ENCODE data around the gene TENT4A. TPM values are rescaled to one million over a fixed set of nuclear protein-coding genes. Genes with fewer than 3 reads are reported as not detected.

Gene TENT4A
- total and polyA plus RNA-seq, 10 of the 15 experiments (the other 5 are each of a cell fraction or from before 2014, with no cell fraction given): 1.4 to 30.6 (median 12.5) TPM

GRCh38 chr5:6724321-6724929 is 11.2 kb downstream of the TENT4A start:
- Histone ChIP-seq H3K9me3 (replicated peaks; ENCODE audit: control insufficient read depth, insufficient read depth, low read length) (no peaks in the 10 kb centered on the region), H3K9ac (ENCODE audit: control insufficient read depth, insufficient read depth, low read length) (no peak overlapping the region), H2AFZ (ENCODE audit: control insufficient read depth, low read depth, low read length) (no peak overlapping the region), H3K4me3 (no peak overlapping the region), H3K27ac (ENCODE audit: control insufficient read depth, insufficient read depth) (no peak overlapping the region), H3K4me2 (ENCODE audit: control insufficient read depth, insufficient read depth) (no peak overlapping the region), H3K79me2 (ENCODE audit: control insufficient read depth, insufficient read depth, low read length) (peaks cover 97% of the 10 kb centered on the region), H4K20me1 (ENCODE audit: control insufficient read depth, insufficient read depth) (peaks cover 4% of the 10 kb centered on the region; the same call in 1 of the 2 replicates), H3K27me3 (replicated peaks in 1 of 2; ENCODE audit: control insufficient read depth in 2 of 2, insufficient read depth in 2 of 2, low read length in 1 of 2) (no peaks in the 10 kb centered on the region), H3K36me3 (ENCODE audit: control insufficient read depth in 2 of 2, insufficient read depth in 2 of 2, low read length in 1 of 2) (peaks cover 6 to 14% of the 10 kb centered on the region in 2 experiments; a peak in 3 of 4 replicates), H3K4me1 (ENCODE audit: control insufficient read depth, insufficient read depth, low read length) (peaks cover 52% of the 10 kb centered on the region)
- 64% methylated on average over 8 of the region's 8 CpGs for WGBS (ENCODE audit: insufficient coverage, insufficient replicate concordance, low lambda C conversion rate, missing lambda C conversion rate)
- BruUV-seq (replicated peaks): no TSS peak
- ATAC-seq (no peak), FAIRE-seq (no peak), DNase-seq (ENCODE audit: low read depth, low spot score) (no peak)
- ChIA-PET POLR2A (interaction anchor here (1.2 kb wide), 1 partner anchor 16 kb away, joined by 3 read pairs; no protein-coding TSS in a partner anchor), CTCF (interaction anchor here (1.6 to 1.9 kb wide), 2 partner anchors 8 to 21 kb away, joined by 6 to 7 read pairs; no protein-coding TSS in a partner anchor), RAD21 (ENCODE audit: unreplicated experiment) (interaction anchor here (1.2 kb wide), 1 partner anchor 12 kb away, joined by 6 read pairs; no protein-coding TSS in a partner anchor), SMC1A (ENCODE audit: uncharacterized antibody, unreplicated experiment) (interaction anchor here (1.0 to 4.5 kb wide), 3 partner anchors 12 to 65 kb away, joined by 3 to 35 read pairs (median 4); no protein-coding TSS in a partner anchor)
- intact Hi-C loops (cut with micrococcal nuclease; ENCODE audit: unreplicated experiment) (no loop called here), in situ Hi-C loops (cut with MboI) (no loop called here)
- no peak for TF ChIP-seq BCL3 (IDR thresholded peaks at IDR 0.05; ENCODE audit: borderline replicate concordance, insufficient read depth, low read depth, low read length, poor library complexity, severe bottlenecking)
- no peak for TF ChIP-seq YBX1 (IDR thresholded peaks at IDR 0.05)
- no peak for TF ChIP-seq BMI1 (IDR thresholded peaks at IDR 0.05; ENCODE audit: borderline replicate concordance)
- no peak for TF ChIP-seq MYB (IDR thresholded peaks at IDR 0.05; ENCODE audit: borderline replicate concordance, low read depth, low read length)
- no peak for TF ChIP-seq REST (IDR thresholded peaks at IDR 0.05; ENCODE audit: low read depth, low read length)
- no peak for TF ChIP-seq IRF4 (IDR thresholded peaks at IDR 0.05; ENCODE audit: low read depth, low read length)
- no peak for TF ChIP-seq HDAC2 (IDR thresholded peaks at IDR 0.05)
- no peak for TF ChIP-seq NR2C1 (IDR thresholded peaks at IDR 0.05)
